Liver (tissue), 9 donors: Measurements from ENCODE around the gene FOXS1. TPM values are rescaled to one million over a fixed set of nuclear protein-coding genes. Genes with fewer than 3 reads are reported as not detected.

Experiments
- DNase-seq: peaks from one replicate; pipeline ENCODE4 v3.0.0-alpha.2; 2017; ENCODE audit warnings: low spot score
- H3K27ac ChIP-seq, 2 donors: one replicate each; pipeline ENCODE4 v1.7.0; 2013; ENCODE audit warnings: inconsistent platforms in 2 of 2, low read length in 2 of 2, control low read depth in 1 of 2, low read depth in 1 of 2, mild to moderate bottlenecking in 1 of 2
- H3K27me3 ChIP-seq, 4 donors: one replicate each; pipeline versions ENCODE4 v1.6.1 to v1.7.0; 2013; ENCODE audit warnings: low read length in 3 of 4, inconsistent platforms in 1 of 4, mild to moderate bottlenecking in 1 of 4, moderate library complexity in 1 of 4; ENCODE audit not compliant: control insufficient read depth in 4 of 4, insufficient read depth in 4 of 4
- H3K36me3 ChIP-seq, 4 donors: one replicate each; pipeline versions ENCODE4 v1.6.1 to v1.7.0; 2013; ENCODE audit warnings: low read length in 3 of 4, mild to moderate bottlenecking in 3 of 4, low read depth in 1 of 4, moderate library complexity in 1 of 4; ENCODE audit not compliant: control insufficient read depth in 4 of 4, insufficient read depth in 3 of 4
- H3K4me1 ChIP-seq, 4 donors: one replicate each; pipeline versions ENCODE4 v1.6.1 to v1.7.0; 2013; ENCODE audit warnings: low read length in 3 of 4, mild to moderate bottlenecking in 3 of 4, moderate library complexity in 1 of 4; ENCODE audit not compliant: control insufficient read depth in 4 of 4, insufficient read depth in 4 of 4
- H3K4me3 ChIP-seq, 3 donors: one replicate each; pipeline versions ENCODE4 v1.6.1 to v1.7.0; 2013; ENCODE audit warnings: low read length in 3 of 3, control low read depth in 1 of 3, low read depth in 1 of 3, mild to moderate bottlenecking in 1 of 3
- H3K9ac ChIP-seq, 2 donors: one replicate each; pipeline ENCODE4 v1.7.0; 2013; ENCODE audit warnings: low read length in 2 of 2, mild to moderate bottlenecking in 2 of 2, moderate library complexity in 2 of 2, control low read depth in 1 of 2, low read depth in 1 of 2
- H3K9me3 ChIP-seq, 4 donors: one replicate each; pipeline versions ENCODE4 v1.6.1 to v1.7.0; 2013; ENCODE audit warnings: low read length in 3 of 4; ENCODE audit not compliant: control insufficient read depth in 4 of 4
- ATF3 ChIP-seq: IDR thresholded peaks from 2 replicates; pipeline ENCODE4 v1.6.1; 2016; ENCODE audit warnings: antibody characterized with exemption
- CTCF ChIP-seq: fragments of 150-350 bp; IDR thresholded peaks from 2 replicates; pipeline ENCODE4 v1.5.1; 2017; ENCODE audit warnings: improper control_type of control experiment, low read depth, low read length; ENCODE audit not compliant: missing input control
- EGR1 ChIP-seq, 2 donors: IDR thresholded peaks; 2 replicates each; pipeline ENCODE4 v1.6.1; 2016 to 2018; ENCODE audit warnings: antibody characterized with exemption in 2 of 2, low read depth in 2 of 2
- FOXA1 ChIP-seq: IDR thresholded peaks from 2 replicates; pipeline ENCODE4 v1.6.1; 2016; ENCODE audit warnings: antibody characterized with exemption
- FOXA2 ChIP-seq: IDR thresholded peaks from 2 replicates; pipeline ENCODE4 v1.6.1; 2016; ENCODE audit warnings: antibody characterized with exemption
- GABPA ChIP-seq, 2 donors: IDR thresholded peaks in 1 of 2; conservative IDR thresholded peaks in 1 of 2; 2 replicates each; pipeline ENCODE4 v1.6.1; 2016; ENCODE audit warnings: antibody characterized with exemption in 2 of 2, mild to moderate bottlenecking in 1 of 2, moderate library complexity in 1 of 2
- HNF4A ChIP-seq, 2 donors: conservative IDR thresholded peaks; 2 replicates each; pipeline ENCODE4 v1.6.1; 2016; ENCODE audit warnings: antibody characterized with exemption in 2 of 2, mild to moderate bottlenecking in 2 of 2
- HNF4G ChIP-seq: IDR thresholded peaks from 2 replicates; pipeline ENCODE4 v1.6.1; 2016; ENCODE audit warnings: antibody characterized with exemption
- JUND ChIP-seq, 2 donors: IDR thresholded peaks; 2 replicates each; pipeline ENCODE4 v1.6.1; 2016; ENCODE audit warnings: antibody characterized with exemption in 2 of 2
- MAX ChIP-seq: IDR thresholded peaks from 2 replicates; pipeline ENCODE4 v1.6.1; 2016; ENCODE audit warnings: antibody characterized with exemption
- NR2F2 ChIP-seq: IDR thresholded peaks from 2 replicates; pipeline ENCODE4 v1.6.1; 2016; ENCODE audit warnings: antibody characterized with exemption
- RAD21 ChIP-seq, 2 donors: IDR thresholded peaks; 2 replicates each; pipeline ENCODE4 v1.6.1; 2016; ENCODE audit warnings: antibody characterized with exemption in 2 of 2, mild to moderate bottlenecking in 2 of 2
- RXRA ChIP-seq, 2 donors: IDR thresholded peaks; 2 replicates each; pipeline ENCODE4 v1.6.1; 2017 to 2018; ENCODE audit warnings: antibody characterized with exemption in 2 of 2, mild to moderate bottlenecking in 1 of 2
- SP1 ChIP-seq: IDR thresholded peaks from 2 replicates; pipeline ENCODE4 v1.6.1; 2018; ENCODE audit warnings: antibody characterized with exemption, mild to moderate bottlenecking
- TAF1 ChIP-seq: conservative IDR thresholded peaks from 2 replicates; pipeline ENCODE4 v1.6.1; 2016; ENCODE audit warnings: antibody characterized with exemption, mild to moderate bottlenecking
- YY1 ChIP-seq: IDR thresholded peaks from 2 replicates; pipeline ENCODE4 v1.6.1; 2016; ENCODE audit warnings: antibody characterized with exemption, mild to moderate bottlenecking
- WGBS: extraction: QIAGEN DNeasy Blood & Tissue Kit; methylation state at CpG from one replicate; pipeline ENCODE4 v1.1.7; 2013; 5-methylcytosine and 5-hydroxymethylcytosine counted together
- polyA plus RNA-seq, 2 donors: library from polyadenylated mRNA; stranded (reverse) in 1 of 2; unstranded in 1 of 2; fragments of 200-250 nt in 1 of 2; fragments of >200 nt in 1 of 2; fragmentation: Nextera tagmentation in 1 of 2; extraction: Ambion mirVana in 1 of 2; gene quantifications; one replicate each; pipeline versions ENCODE4 v1.2.1 to v1.2.3, GENCODE V29; 2013 to 2015
- total RNA-seq, 2 donors: library from RNA; depleted of rRNA; stranded (reverse); fragments of >200 nt; gene quantifications; one replicate each; pipeline ENCODE4 v1.2.3, GENCODE V29; 2014
- TF ChIP-seq, protein P1 (sequence below): IDR thresholded peaks from 2 replicates; pipeline ENCODE4 v1.6.1; 2016; ENCODE audit warnings: antibody characterized with exemption, mild to moderate bottlenecking
- TF ChIP-seq, protein P2 (sequence below): IDR thresholded peaks from 2 replicates; pipeline ENCODE4 v1.6.1; 2016; ENCODE audit warnings: antibody characterized with exemption
- donor health status: healthy.
- donor health status: healthy.
- donor health status: healthy.
- donor health status: healthy.
- donor health status: healthy.

The FOXS1 gene
- total and polyA plus RNA-seq, 4 donors, result 0.21 to 0.51 (median 0.28) TPM

DNA sequence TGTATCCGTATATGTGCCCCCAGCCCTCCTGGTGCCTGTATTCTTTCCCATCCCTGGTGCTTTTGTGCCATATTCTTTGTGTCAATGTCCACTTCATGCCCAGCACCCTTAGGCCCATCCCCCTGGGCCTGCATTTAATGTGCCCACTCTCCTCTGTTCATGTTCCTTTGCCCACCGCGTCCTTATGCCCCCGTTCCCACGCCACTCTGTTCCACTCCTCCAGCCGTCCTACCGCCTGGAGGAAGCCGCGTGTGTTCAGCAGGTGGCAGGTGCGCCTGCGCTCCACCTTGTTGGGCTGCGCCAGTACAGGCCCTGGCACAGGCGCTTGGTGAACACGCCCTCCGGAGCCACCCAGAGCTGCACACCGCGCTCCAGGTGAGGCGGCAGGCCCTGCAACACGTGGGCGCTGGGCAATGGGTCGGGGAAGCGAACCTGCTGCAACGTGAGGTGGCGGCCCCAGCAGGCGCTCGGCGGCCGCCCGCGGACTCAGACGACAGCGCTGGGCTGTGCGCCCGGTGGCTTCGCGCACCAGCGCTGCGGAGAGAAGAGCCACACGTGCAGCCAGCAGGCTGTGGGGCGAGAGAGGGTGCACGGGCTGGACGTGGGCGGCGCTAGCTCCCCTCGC is 4.0 kb upstream of the FOXS1 start (continued):
- TF ChIP-seq, protein P1, sequence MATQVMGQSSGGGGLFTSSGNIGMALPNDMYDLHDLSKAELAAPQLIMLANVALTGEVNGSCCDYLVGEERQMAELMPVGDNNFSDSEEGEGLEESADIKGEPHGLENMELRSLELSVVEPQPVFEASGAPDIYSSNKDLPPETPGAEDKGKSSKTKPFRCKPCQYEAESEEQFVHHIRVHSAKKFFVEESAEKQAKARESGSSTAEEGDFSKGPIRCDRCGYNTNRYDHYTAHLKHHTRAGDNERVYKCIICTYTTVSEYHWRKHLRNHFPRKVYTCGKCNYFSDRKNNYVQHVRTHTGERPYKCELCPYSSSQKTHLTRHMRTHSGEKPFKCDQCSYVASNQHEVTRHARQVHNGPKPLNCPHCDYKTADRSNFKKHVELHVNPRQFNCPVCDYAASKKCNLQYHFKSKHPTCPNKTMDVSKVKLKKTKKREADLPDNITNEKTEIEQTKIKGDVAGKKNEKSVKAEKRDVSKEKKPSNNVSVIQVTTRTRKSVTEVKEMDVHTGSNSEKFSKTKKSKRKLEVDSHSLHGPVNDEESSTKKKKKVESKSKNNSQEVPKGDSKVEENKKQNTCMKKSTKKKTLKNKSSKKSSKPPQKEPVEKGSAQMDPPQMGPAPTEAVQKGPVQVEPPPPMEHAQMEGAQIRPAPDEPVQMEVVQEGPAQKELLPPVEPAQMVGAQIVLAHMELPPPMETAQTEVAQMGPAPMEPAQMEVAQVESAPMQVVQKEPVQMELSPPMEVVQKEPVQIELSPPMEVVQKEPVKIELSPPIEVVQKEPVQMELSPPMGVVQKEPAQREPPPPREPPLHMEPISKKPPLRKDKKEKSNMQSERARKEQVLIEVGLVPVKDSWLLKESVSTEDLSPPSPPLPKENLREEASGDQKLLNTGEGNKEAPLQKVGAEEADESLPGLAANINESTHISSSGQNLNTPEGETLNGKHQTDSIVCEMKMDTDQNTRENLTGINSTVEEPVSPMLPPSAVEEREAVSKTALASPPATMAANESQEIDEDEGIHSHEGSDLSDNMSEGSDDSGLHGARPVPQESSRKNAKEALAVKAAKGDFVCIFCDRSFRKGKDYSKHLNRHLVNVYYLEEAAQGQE, result no peak
- TF ChIP-seq CTCF, result no peak
- TF ChIP-seq EGR1 (IDR thresholded peaks at IDR 0.05; ENCODE audit: low read depth in 2 of 2), result no peak

DNA sequence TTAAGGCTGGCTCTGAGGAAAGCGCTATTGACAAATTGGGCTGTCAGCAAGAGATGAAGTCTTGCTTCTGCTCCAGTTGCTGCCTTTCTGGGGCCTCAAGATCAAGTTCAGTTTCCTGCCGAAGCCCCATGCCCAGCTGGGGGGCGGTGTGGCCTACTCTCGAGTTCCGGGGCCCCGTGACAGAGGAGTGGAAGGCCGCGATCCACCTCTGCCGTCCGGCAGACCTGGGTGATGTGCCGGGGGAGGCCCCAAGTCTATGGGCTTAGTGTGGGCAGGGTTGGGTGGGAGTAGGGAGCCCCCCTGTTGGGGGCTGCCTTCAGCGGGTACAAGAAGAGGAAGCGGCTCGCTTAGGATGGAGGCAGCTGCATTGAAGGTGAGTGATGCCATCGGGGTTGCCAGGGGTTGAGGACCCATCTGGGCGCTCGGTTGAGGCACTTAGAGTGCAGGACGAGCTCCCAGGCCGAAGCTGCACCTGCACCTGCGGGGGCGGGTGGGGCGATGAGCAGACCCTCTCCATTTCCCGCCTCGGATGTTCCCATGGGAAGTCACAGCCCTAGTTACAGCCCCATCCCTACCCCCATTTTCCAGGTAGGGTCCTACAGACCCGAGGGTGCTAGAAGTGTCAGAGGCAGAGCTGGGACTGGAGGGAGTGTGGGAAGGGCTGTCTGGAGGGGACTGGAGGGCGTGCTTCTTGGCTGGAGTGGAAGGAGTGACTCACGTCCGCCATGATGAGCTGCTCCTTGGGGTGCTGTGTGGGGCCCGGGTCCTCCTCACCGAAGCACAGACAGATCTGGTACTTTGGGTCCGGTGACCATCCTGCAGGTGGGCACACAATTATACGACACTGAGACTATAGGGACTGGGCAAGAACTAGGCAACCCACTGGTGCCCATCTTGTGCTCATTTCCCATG is 2.9 kb upstream of the FOXS1 start:
- peaks cover 0 to 3% (median 2%) of the 10 kb centered on the region in 4 donors for H3K27me3 ChIP-seq
- no peaks in the 10 kb centered on the region for H3K36me3 ChIP-seq
- H3K9me3 ChIP-seq, result no peaks in the 10 kb centered on the region
- H3K4me1 ChIP-seq, result no peaks in the 10 kb centered on the region
- H3K9ac ChIP-seq, result no peak overlapping the region
- H3K27ac ChIP-seq, result no peak overlapping the region
- H3K4me3 ChIP-seq, result no peak overlapping the region
- WGBS, result 85% methylated on average over 32 of the region's 32 CpGs
- TF ChIP-seq GABPA (IDR thresholded peaks at IDR 0.05 in 1 of 2, conservative IDR thresholded peaks at IDR 0.05 in 1 of 2) (no peak), FOXA2 (no peak), YY1 (no peak), HNF4G (no peak), SP1 (no peak), RAD21 (IDR thresholded peaks at IDR 0.05) (no peak), TAF1 (no peak), CTCF (no peak), HNF4A (conservative IDR thresholded peaks at IDR 0.05) (no peak), RXRA (IDR thresholded peaks at IDR 0.05) (no peak), JUND (IDR thresholded peaks at IDR 0.05) (no peak), ATF3 (no peak), FOXA1 (no peak), MAX (no peak), EGR1 (IDR thresholded peaks at IDR 0.05; ENCODE audit: low read depth in 2 of 2) (no peak), NR2F2 (no peak)
- TF ChIP-seq, protein P2, sequence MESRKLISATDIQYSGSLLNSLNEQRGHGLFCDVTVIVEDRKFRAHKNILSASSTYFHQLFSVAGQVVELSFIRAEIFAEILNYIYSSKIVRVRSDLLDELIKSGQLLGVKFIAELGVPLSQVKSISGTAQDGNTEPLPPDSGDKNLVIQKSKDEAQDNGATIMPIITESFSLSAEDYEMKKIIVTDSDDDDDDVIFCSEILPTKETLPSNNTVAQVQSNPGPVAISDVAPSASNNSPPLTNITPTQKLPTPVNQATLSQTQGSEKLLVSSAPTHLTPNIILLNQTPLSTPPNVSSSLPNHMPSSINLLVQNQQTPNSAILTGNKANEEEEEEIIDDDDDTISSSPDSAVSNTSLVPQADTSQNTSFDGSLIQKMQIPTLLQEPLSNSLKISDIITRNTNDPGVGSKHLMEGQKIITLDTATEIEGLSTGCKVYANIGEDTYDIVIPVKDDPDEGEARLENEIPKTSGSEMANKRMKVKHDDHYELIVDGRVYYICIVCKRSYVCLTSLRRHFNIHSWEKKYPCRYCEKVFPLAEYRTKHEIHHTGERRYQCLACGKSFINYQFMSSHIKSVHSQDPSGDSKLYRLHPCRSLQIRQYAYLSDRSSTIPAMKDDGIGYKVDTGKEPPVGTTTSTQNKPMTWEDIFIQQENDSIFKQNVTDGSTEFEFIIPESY, result no peak
- TF ChIP-seq, protein P1, result no peak
- no peak for DNase-seq
